CD4-positive, alpha-beta T cell treated with Interleukin-12 subunit alpha and Interleukin-12 subunit beta, for 1 hour (primary cell): ENCODE measurements around the gene SEMA5A.

Experiments used
- DNase-seq: peaks from one replicate; pipeline ENCODE4 v3.0.0-alpha.2; 2020

SEMA5A gene

DNA sequence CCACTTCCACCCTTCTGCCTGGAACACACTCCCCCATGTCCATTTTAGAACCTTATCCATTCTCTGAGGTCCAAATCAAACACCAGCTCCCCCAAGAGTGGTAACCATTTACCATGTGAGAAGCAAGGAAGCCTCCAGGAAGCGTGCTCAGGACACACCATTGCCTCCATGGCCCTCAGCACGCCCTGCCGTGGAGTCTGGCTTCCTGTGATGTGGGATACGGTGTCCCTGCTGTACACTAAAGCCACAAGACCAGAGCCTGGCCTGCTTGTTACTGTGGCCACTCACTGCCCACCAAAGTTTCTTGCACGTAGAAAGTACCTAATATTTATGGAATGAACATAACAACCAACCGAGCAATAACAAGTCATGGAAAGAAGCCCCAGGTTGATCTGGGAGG, 151.7 kb downstream of the SEMA5A start:
- DNase-seq = no peak

DNA sequence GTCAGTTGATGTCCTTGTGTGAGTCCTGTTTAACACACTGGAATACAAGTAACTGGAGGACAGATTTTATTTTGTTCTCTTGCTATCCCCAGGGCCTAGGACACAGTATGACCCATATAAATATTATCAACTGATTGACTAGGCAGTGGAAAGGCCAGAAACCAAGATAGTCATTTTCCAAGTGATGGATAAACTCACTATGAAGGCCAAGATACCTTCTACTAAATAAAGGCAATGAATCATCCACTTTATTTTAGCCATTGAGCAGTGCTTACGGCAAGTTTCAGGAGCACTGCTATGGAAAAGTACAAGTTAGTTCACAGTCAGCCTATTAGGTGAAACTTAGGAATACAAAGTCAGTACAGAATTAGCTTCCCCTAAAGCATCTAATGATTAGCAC, 153.2 kb downstream of the SEMA5A start:
- no peak for DNase-seq

DNA sequence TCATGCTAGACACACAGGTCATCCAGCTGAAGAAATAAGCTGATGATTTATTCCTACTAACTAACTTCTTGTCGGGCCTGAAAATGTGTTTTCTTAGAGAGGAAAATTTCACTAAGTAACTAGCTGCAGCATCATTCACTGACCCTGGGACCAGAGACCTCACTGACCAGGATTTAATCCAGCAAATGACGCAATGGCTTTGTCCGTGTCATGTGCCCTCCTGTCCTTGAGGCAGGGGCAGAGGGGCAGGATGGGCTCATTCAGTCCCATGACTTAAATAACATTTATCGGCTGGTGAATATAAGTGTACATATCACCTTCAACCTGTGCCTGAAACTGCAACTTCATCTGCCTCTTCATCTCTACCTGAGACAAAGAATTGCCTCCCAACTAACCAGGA, 154.8 kb downstream of the SEMA5A start:
- no peak for DNase-seq

DNA sequence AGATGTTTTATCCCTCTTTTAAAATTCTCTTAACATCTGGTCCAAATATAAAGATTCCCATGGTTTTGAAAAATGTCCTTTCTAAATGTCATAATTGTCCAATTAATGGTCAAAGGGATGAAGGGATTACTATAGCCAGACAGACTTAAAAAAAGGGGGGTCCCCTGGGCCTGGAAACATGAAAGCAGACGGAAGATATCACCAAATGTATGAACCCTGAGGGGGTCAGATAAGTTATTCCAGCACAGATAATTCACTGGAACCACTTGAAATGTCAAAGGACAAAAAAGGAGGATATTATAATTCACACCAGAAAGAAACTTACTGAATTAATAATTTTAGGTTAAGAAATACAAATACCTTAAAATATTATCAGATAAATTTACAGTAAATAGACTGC, 155.8 kb downstream of the SEMA5A start:
- DNase-seq = no peak

DNA sequence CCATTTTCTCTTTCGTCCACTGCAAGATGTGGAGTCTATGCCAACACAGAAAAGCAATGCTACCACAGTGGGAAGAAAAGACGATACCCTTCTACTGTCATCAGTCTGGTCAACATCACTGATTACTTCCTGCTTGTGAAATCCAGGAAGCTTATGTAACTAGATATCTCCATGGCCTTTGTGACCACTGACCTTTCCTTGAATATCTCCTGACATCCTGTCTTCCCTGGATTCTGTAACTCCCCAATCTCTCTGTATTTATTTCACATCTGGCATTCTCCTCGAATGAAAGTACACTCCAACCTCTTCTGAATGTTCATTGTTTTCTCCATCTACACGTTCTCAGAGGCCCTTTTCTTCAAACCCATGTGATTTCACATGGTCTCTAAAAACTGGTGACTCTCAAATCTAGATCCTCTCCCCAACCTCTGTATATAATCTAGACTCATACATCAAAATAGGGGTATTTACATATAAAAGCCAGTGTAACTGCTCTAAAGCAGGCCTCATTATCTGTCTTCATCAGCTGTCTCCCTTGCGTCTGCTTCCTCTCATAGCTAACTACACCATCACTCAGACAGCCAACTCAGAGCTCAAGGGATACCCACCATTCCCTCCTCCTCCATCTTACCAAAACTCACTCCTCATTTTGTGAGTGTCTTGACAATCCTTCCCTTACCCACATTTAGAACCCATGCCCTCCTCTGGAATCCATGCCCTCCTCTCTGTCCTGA, 156.8 kb downstream of the SEMA5A start:
- DNase-seq = no peak

DNA sequence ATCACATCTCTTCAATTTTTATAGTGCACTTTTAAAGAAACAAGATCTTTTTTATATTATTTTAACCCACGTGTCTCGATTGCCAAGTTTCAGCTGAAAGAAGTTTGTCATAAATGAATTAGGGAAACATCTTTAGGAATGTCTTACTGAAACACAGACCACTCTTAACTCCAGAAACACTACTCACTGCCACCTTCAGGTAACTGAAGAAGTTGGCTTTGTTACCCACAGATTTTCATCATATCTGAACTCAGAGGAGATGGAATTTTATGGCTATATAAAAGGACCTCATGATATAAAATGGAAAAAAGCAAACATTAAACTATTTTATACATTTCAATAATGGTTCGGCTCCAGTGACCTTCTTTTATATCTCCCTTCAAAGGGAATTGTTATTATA, 158.0 kb downstream of the SEMA5A start:
- no peak for DNase-seq

DNA sequence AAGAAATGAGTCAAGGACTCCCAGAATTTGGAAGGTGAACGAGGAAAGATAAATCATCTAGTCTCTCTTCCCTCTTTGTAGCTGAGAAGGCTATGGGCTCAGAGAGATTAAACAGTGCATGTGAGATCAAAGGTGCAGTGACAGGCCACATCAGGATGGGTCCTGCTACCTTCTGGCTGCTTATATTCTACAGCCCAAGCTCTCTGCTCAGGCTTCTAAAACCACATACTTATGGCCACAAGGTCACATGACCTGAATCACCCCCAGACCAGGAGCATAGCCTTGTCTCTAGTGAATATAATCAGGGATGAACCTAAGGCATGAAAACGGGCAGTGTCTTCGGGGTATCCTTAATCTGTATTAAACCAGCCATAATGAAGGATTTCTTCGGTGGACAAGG, 158.9 kb downstream of the SEMA5A start:
- no peak for DNase-seq

DNA sequence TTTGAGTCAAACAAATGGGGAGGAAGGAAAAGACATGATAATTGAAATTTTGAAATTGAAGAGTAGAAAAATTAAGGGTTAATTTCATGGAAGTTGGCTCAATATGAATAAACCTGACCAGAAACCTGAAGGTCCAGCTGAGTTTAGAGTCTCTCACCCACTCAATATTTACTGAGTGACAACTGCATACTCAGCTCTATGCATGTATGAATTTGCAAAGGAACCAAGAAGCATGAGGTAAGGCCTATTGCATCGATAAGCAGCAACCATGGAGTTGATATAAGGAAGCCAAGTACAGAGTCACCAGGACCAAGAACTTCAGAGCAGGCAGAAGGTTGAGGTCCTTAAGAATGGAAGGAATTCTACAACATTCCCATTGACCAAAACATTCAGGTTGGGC, 163.4 kb downstream of the SEMA5A start:
- no peak for DNase-seq

DNA sequence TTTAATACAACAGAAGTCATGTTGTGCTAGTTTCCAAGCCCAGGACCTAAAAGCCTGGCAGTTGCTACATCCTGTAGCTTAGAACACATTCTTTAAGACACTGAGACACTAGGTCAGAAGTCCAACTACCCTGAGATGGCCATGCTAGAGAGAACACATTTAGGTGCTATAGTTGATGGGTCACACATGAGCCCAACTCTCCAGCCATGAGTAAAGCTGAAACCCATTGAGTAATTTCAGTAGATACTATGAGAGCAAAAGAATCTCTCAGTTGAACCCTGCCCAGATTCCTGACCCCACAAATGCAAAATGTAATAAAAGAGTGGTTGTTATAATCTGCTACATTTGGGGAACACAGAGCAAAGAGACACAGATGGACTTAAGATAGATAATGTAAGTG, 164.4 kb downstream of the SEMA5A start:
- DNase-seq = no peak

DNA sequence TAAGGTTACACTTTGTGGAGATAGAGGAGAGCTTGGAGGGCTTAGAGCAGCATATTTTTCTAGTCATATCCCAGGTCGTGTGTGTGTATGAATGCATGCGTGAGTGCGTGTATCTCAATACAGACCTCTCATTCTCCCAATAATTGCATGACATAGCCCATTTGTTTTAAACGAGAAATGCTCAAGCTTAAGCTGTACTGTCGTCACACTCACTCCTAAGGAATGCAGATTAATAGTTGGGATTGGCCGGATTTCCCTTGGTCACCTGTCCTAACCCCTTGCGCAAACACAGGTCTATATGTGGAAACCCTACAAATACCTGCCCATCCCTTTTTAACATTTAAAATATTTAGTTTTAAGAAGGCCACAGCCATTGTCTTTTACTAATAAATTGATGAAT, 165.8 kb downstream of the SEMA5A start:
- DNase-seq = no peak

DNA sequence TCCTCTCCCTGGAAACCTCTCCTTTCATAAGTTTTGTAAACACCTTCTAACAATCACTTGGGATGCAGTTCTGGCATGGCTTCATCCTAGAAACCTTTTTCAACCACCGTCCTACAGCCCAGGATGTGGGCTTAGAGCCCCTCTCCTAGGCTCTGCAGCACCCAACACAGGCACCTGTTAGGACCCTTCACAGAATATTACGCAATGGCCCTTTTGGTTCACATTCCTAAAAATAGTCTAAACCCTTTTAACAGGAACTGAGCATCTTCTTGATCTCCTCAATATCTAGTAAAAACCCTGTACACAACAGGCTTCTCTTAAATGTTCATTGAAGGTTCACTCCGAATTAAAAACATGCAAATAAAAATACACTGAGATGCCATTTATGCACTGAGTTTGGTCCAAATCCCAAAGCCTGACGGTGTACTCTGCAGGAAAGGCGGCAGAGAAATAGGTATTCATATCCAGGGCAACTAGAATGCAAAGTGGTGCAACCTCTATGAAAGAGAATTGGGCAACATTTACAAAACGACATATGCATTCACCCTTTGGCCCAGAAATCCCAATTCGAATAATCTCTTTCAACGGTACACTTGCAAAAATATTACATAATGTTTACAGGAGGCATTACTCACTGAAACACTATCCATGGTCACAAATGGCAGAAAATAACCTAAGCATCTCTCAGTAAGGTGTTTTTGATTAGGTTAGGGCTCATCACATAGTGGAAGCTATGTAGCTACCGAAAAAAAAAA, 169.3 kb downstream of the SEMA5A start:
- no peak for DNase-seq

DNA sequence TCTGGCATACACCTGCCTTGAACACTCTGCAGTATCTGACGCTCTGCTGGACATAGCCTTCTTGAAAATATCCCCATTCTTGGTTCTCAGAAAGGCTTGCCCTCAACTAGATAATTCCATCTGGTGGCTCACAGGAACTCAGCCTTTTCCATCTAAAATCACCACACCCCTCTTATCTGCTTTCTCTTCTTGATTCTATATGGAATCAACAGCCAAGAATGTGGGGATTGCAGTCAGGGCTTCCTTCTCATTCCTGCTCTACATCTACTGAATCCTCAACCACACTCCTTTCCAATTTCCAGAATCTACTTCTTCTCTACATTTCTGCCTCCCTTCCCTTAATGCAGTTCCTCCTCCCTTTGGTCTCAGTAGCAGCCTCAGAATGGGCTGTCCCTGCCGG, 170.1 kb downstream of the SEMA5A start:
- no peak for DNase-seq

DNA sequence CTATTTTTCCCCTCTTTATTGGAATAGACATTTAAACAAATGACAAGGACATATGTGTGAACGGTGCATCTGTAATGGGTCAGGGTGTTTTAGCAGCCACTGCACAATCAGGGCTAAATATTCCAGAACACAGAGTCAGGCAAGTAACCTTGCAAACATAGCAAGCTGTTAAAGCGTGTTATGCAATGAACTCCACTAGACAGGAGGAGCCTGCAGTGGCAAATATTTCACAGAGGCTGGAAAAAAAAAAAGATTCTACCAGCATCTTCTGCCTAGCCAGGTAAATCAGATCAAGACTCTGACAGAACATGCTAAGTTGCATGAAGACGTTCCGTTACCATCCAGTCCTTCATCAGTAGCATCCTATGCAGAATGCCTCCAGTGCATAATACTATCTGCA, 171.8 kb downstream of the SEMA5A start:
- DNase-seq = no peak

DNA sequence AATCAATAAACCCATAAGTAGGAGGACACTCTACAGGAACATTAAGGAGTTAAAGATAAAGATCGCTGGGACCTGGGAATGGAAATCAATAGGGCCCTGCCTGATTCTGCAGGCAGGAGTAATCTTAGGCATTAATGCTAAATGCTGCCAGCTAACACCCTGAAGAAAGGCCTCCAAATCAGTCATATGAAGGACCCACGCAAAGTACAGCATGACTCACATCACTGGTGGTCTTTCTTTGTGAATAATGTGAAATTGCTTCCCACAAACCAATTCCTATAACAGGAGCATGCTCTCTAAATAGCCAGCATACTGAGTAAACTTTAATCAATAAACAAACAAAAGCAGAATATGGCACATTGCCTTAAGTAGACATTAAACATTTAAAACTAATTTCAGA, 172.3 kb downstream of the SEMA5A start:
- no peak for DNase-seq

DNA sequence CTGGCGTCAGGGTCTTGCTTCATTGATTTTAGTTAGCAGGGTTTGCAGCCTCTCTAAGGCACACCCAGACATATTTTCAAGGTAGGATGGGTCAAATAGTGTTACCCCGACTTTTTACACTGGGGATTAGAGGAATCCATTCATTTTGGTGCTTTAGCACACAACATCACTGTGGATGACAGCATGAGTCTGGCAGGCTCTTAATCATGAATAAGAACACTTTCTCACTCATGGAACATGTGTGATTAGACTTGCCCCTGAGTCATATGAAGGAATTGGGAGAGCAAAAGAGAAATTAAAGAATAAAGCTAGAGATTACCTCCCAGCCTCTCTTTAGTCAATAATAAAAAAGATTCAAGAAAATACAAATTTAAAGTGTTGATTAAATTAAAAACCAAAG, 175.6 kb downstream of the SEMA5A start:
- DNase-seq = no peak

DNA sequence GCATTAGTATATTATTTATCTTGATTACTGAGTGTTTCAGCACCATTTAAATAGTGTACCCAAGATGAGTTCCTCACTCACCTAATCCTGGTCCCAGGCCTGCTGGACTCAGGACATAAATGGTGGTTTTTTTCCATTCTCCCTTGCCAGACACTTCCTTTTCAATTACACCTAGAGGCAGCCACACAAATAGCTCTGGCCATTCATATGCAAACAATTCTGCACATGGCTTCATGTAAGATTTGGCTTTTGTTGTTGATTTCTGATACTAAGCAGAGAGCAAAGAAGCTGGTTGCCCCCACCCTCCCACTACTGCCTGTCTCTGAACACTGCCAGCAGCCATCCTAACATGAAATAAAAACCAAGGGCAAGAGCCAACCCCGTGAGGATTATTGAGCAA, 180.4 kb downstream of the SEMA5A start:
- DNase-seq = no peak

DNA sequence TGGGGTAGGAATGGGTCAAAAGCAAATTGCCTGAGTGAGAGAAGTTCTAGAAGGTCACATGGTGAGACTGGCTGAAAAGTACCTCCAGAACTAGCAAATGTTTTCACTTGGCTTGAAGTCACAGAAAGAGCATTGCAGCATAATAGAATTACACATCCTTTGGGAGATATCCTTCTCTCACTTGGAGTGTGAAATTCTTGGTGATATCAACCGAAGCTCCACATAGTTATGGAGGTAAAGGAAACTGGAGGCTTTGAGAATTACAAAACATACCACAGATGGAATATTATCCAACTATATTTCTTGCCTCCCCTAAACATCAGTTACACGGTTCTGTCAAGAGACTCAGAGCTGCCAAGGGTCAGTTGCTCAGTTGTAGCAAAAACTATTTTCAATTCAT, 182.4 kb downstream of the SEMA5A start:
- no peak for DNase-seq

DNA sequence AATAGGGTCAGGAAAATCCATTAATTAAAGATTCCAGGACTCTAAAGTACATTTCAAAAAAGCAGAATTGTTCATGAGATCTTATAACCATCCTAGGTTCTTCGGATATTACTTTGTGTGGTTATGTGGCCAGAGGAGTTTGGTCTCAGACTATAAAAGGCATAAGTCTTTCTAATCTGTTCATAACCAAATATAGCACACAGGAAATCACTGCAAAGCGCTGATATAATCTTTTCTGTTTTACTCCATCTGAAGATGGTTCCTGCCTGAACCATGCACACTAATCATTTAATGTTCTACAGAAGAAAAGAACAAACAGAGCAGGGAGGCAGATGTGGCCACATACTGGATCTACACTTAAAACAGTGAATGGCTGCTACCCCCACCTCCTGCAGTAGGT, 182.8 kb downstream of the SEMA5A start:
- DNase-seq = no peak

DNA sequence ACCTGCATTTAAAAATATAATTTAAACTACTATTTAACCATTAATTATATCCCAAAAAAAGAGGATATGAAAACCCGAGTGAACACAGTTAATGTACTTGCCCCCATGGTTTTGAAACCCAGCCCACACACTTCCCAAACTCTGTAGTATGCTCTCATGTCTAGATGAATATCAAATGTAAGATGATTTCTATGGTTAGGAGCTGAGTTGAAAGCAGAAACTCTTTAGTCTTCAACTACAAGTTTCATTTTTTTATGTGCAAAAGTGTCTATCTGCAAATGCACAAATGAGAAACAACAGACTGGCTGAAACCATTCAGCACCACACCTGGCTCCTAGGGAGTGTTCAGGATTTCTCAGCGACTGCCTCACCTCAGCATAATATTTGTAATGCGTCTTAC, 183.3 kb downstream of the SEMA5A start:
- no peak for DNase-seq

DNA sequence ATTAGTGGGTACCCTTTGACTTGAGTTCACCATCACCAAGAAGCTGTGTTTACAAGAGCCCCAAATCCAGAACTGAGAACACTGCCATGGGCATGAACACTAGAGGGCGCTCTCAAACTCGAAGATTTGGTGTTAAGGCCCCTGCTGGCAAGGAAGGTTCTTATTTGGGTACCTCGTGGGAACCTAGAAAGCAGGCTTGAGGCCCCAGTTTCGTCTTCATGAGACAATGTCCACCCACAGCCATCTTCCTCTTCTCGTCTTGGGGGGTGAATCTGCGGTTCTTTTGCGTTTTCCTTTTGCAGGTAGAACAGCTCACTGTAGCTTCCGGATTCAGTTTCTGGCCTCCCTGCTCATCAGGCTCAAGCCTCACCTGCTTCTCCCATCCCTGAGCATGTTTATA, 184.0 kb downstream of the SEMA5A start:
- DNase-seq = peak; percentile 48

DNA sequence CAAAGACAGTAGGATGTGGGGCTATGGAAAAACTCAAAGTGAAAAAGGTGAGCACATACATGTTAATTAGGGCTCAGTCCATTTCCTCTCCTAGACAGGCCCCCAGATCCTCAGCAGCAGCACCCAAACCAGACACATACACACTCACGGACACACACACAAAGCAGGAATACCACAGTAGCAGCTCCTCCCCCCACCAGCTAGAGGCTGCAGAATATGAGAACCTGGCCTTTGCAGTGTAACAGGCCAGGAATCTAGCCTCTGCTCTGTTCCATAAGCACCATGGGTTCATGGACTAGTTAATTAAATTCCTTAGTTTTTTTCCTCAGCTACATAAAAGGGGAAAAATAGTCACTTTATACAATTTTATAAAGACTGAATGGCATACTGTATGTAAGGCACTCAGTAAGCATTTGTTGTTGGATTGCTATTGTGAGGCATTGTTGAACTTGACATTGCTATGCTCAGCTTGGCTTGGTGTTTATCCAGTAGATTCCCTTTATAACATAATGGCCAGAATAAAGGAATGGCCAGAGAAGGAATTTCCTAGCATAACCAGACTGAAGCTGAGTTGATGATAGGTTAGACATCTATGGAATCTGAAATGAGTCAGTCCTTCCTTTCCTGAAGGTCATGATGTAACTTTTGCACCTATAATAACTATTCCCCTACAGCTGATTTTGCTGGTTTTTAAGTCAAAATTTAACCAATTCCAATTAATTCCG, 186.8 kb downstream of the SEMA5A start:
- DNase-seq = no peak

DNA sequence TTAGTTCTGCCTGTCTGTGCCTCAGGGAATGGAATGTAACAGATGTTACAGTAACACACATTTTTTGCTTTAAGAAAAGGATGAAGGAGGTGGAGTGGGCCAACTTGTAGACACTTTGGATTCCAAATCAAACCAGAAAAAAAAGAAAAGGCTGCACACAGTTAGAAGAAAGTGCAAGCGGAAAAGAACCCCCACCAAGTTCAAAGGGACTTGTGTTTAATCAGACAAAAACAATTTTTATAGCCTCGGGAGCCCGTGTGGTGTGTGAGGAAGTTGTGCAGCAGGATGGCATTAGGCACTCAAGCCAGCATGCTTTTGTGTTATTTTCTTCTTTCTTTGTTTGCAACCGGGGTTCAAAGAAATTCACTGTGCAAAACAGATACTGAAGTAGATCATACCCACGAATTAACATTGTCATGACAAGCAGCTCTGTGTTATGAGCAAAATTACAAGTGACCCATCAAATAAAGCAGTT, 189.5 kb downstream of the SEMA5A start:
- no peak for DNase-seq

DNA sequence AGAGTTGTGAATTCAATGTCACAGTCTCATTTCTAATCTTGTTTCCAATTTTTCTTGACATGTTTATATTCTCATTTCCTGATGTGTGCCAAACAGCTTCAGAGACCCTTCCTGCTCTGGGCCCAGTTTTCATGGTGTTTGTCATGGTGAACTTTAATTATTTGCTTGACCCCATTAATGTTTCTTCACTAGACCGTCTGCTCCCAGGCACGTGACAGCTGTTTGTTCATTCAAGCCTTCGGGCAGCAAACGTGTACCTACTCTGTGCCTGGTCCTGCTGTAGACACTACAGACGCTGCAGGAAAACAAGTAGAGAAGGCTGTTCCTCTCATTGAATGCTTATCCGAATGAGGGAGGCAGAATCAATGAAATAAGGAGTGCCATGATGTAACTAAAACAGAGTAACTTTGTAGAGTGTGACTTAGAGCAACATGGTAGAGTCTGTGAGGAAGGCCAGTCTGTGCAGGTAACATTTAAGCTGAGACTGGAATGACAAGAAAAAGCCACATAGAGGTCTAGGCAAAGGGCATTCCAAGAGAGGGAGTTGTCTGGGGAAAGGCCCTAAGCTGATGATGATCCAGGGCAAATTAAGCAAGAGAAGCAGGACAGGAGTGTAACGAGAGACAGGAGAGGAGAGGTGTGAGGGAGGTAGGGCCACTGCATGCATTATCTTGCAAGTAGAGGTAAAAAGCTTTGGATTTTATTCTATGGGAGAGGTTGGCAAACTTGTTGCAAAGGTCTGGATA, 191.4 kb downstream of the SEMA5A start:
- DNase-seq = no peak
